ENCODE measurements around the gene RETREG1.

RETREG1 gene

GRCh38 chr5:16592255-16592654 lies 24.5 kb downstream of the RETREG1 start:
- Histone ChIP-seq H3K14ac (ENCODE audit: low read length in 2 of 2) (no peak overlapping the region), H2BK15ac (ENCODE audit: low read depth, poor library complexity, severe bottlenecking) (no peak overlapping the region), H3K27ac (ENCODE audit: low read length, poor library complexity, severe bottlenecking) (no peak overlapping the region), H3K18ac (ENCODE audit: low read depth in 1 of 2, low read length in 2 of 2) (no peak overlapping the region), H4K8ac (ENCODE audit: low read length) (no peak overlapping the region), H3K9me3 (ENCODE audit: control insufficient read depth, low read length) (no peaks in the 10 kb centered on the region), H2BK12ac (ENCODE audit: low read length in 2 of 2) (no peak overlapping the region), H3K4ac (ENCODE audit: low read depth in 1 of 2, low read length in 2 of 2) (no peak overlapping the region), H3K4me3 (ENCODE audit: insufficient read depth in 1 of 2, low read depth in 1 of 2, low read length in 2 of 2) (no peak overlapping the region), H3K27me3 (ENCODE audit: control insufficient read depth in 1 of 2, insufficient read depth in 1 of 2, low read length in 2 of 2) (peaks cover 0 to 13% of the 10 kb centered on the region in 2 experiments), H3K4me2 (ENCODE audit: low read length, poor library complexity, severe bottlenecking) (no peak overlapping the region), H3K79me1 (replicated peaks; ENCODE audit: low read length, poor library complexity, severe bottlenecking) (no peaks in the 10 kb centered on the region), H4K91ac (ENCODE audit: low read length) (no peak overlapping the region), H2AK5ac (ENCODE audit: low read length, severe bottlenecking) (no peak overlapping the region), H2BK120ac (ENCODE audit: low read depth, low read length) (no peak overlapping the region), H3K23ac (ENCODE audit: low read length in 2 of 2) (no peak overlapping the region), H3K9ac (ENCODE audit: low read length) (peak overlapping the region; percentile 73), H3K36me3 (ENCODE audit: control insufficient read depth in 1 of 2, insufficient read depth in 2 of 2, low read depth in 1 of 2, low read length in 2 of 2) (no peaks in the 10 kb centered on the region), H2AFZ (ENCODE audit: low read depth, low read length) (no peak overlapping the region), H3K4me1 (ENCODE audit: control insufficient read depth, insufficient read depth, low read depth, low read length) (peaks cover 3% of the 10 kb centered on the region), H2BK5ac (ENCODE audit: low read depth, low read length, poor library complexity, severe bottlenecking) (no peak overlapping the region)
- WGBS = 89% methylated on average over 2 of the region's 4 CpGs
- no peak for DNase-seq

GRCh38 chr5:16590685-16591084 lies 26.1 kb downstream of the RETREG1 start:
- H3K23ac ChIP-seq (ENCODE audit: low read length in 2 of 2) = no peak overlapping the region
- DNase-seq = no peak
- no peak overlapping the region for H2BK5ac ChIP-seq (ENCODE audit: low read depth, low read length, poor library complexity, severe bottlenecking)
- H2AFZ ChIP-seq (ENCODE audit: low read depth, low read length) = no peak overlapping the region
- H3K27me3 ChIP-seq (ENCODE audit: control insufficient read depth in 1 of 2, insufficient read depth in 1 of 2, low read length in 2 of 2) = peaks cover 0 to 13% of the 10 kb centered on the region in 2 experiments
- H3K9ac ChIP-seq (ENCODE audit: low read length) = no peak overlapping the region
- H3K4me3 ChIP-seq (ENCODE audit: insufficient read depth in 1 of 2, low read depth in 1 of 2, low read length in 2 of 2) = no peak overlapping the region
- no peak overlapping the region for H2BK120ac ChIP-seq (ENCODE audit: low read depth, low read length)
- WGBS = 91% methylated on average over 3 of the region's 3 CpGs
- no peaks in the 10 kb centered on the region for H3K79me1 ChIP-seq (replicated peaks; ENCODE audit: low read length, poor library complexity, severe bottlenecking)
- H3K9me3 ChIP-seq (ENCODE audit: control insufficient read depth, low read length) = no peaks in the 10 kb centered on the region
- no peak overlapping the region for H3K27ac ChIP-seq (ENCODE audit: low read length, poor library complexity, severe bottlenecking)
- peaks cover 3% of the 10 kb centered on the region for H3K4me1 ChIP-seq (ENCODE audit: control insufficient read depth, insufficient read depth, low read depth, low read length)
- H4K91ac ChIP-seq (ENCODE audit: low read length) = no peak overlapping the region
- H3K36me3 ChIP-seq (ENCODE audit: control insufficient read depth in 1 of 2, insufficient read depth in 2 of 2, low read depth in 1 of 2, low read length in 2 of 2) = no peaks in the 10 kb centered on the region
- no peak overlapping the region for H4K8ac ChIP-seq (ENCODE audit: low read length)
- no peak overlapping the region for H2BK12ac ChIP-seq (ENCODE audit: low read length in 2 of 2)
- no peak overlapping the region for H3K4ac ChIP-seq (ENCODE audit: low read depth in 1 of 2, low read length in 2 of 2)
- H2AK5ac ChIP-seq (ENCODE audit: low read length, severe bottlenecking) = no peak overlapping the region
- no peak overlapping the region for H3K18ac ChIP-seq (ENCODE audit: low read depth in 1 of 2, low read length in 2 of 2)
- H3K14ac ChIP-seq (ENCODE audit: low read length in 2 of 2) = no peak overlapping the region
- no peak overlapping the region for H2BK15ac ChIP-seq (ENCODE audit: low read depth, poor library complexity, severe bottlenecking)
- no peak overlapping the region for H3K4me2 ChIP-seq (ENCODE audit: low read length, poor library complexity, severe bottlenecking)

GRCh38 chr5:16589658-16590057 lies 27.1 kb downstream of the RETREG1 start:
- Histone ChIP-seq H2BK5ac (ENCODE audit: low read depth, low read length, poor library complexity, severe bottlenecking) (no peak overlapping the region), H3K4me3 (ENCODE audit: insufficient read depth in 1 of 2, low read depth in 1 of 2, low read length in 2 of 2) (no peak overlapping the region), H2BK120ac (ENCODE audit: low read depth, low read length) (no peak overlapping the region), H4K91ac (ENCODE audit: low read length) (no peak overlapping the region), H2AK5ac (ENCODE audit: low read length, severe bottlenecking) (no peak overlapping the region), H3K9ac (ENCODE audit: low read length) (no peak overlapping the region), H3K27ac (ENCODE audit: low read length, poor library complexity, severe bottlenecking) (no peak overlapping the region), H3K9me3 (ENCODE audit: control insufficient read depth, low read length) (no peaks in the 10 kb centered on the region), H3K14ac (ENCODE audit: low read length in 2 of 2) (no peak overlapping the region), H3K18ac (ENCODE audit: low read depth in 1 of 2, low read length in 2 of 2) (no peak overlapping the region), H3K4me2 (ENCODE audit: low read length, poor library complexity, severe bottlenecking) (no peak overlapping the region), H2BK15ac (ENCODE audit: low read depth, poor library complexity, severe bottlenecking) (no peak overlapping the region), H4K8ac (ENCODE audit: low read length) (no peak overlapping the region), H2BK12ac (ENCODE audit: low read length in 2 of 2) (no peak overlapping the region), H3K4me1 (ENCODE audit: control insufficient read depth, insufficient read depth, low read depth, low read length) (peaks cover 3% of the 10 kb centered on the region), H2AFZ (ENCODE audit: low read depth, low read length) (no peak overlapping the region), H3K36me3 (ENCODE audit: control insufficient read depth in 1 of 2, insufficient read depth in 2 of 2, low read depth in 1 of 2, low read length in 2 of 2) (no peaks in the 10 kb centered on the region), H3K27me3 (ENCODE audit: control insufficient read depth in 1 of 2, insufficient read depth in 1 of 2, low read length in 2 of 2) (peaks cover 0 to 13% of the 10 kb centered on the region in 2 experiments), H3K23ac (ENCODE audit: low read length in 2 of 2) (no peak overlapping the region), H3K79me1 (replicated peaks; ENCODE audit: low read length, poor library complexity, severe bottlenecking) (no peaks in the 10 kb centered on the region), H3K4ac (ENCODE audit: low read depth in 1 of 2, low read length in 2 of 2) (no peak overlapping the region)
- no peak for DNase-seq
- WGBS = 95% methylated on average over 3 of the region's 3 CpGs

- Histone ChIP-seq H3K23ac (ENCODE audit: low read length in 2 of 2) (no peak overlapping the region), H2AK5ac (ENCODE audit: low read length, severe bottlenecking) (no peak overlapping the region), H3K9ac (ENCODE audit: low read length) (no peak overlapping the region), H3K4me3 (ENCODE audit: insufficient read depth in 1 of 2, low read depth in 1 of 2, low read length in 2 of 2) (no peak overlapping the region), H3K14ac (ENCODE audit: low read length in 2 of 2) (peak overlapping the region in 1 of 2 experiments; percentile 15), H3K4me1 (ENCODE audit: control insufficient read depth, insufficient read depth, low read depth, low read length) (peaks cover 3% of the 10 kb centered on the region), H3K27me3 (ENCODE audit: control insufficient read depth in 1 of 2, insufficient read depth in 1 of 2, low read length in 2 of 2) (peaks cover 0 to 13% of the 10 kb centered on the region in 2 experiments), H4K8ac (ENCODE audit: low read length) (no peak overlapping the region), H3K36me3 (ENCODE audit: control insufficient read depth in 1 of 2, insufficient read depth in 2 of 2, low read depth in 1 of 2, low read length in 2 of 2) (no peaks in the 10 kb centered on the region), H4K91ac (ENCODE audit: low read length) (no peak overlapping the region), H3K4me2 (ENCODE audit: low read length, poor library complexity, severe bottlenecking) (no peak overlapping the region), H2BK5ac (ENCODE audit: low read depth, low read length, poor library complexity, severe bottlenecking) (no peak overlapping the region), H3K4ac (ENCODE audit: low read depth in 1 of 2, low read length in 2 of 2) (no peak overlapping the region), H3K18ac (ENCODE audit: low read depth in 1 of 2, low read length in 2 of 2) (no peak overlapping the region), H2BK12ac (ENCODE audit: low read length in 2 of 2) (no peak overlapping the region), H3K9me3 (ENCODE audit: control insufficient read depth, low read length) (no peaks in the 10 kb centered on the region), H2AFZ (ENCODE audit: low read depth, low read length) (no peak overlapping the region), H2BK15ac (ENCODE audit: low read depth, poor library complexity, severe bottlenecking) (no peak overlapping the region), H3K79me1 (replicated peaks; ENCODE audit: low read length, poor library complexity, severe bottlenecking) (no peaks in the 10 kb centered on the region), H3K27ac (ENCODE audit: low read length, poor library complexity, severe bottlenecking) (no peak overlapping the region), H2BK120ac (ENCODE audit: low read depth, low read length) (no peak overlapping the region)
- no peak for DNase-seq
- WGBS = 74% methylated on average over 10 of the region's 10 CpGs
Observed at GRCh38 chr5:16588434-16589214, 28.2 kb downstream of the RETREG1 start.

All from mesenchymal stem cell (in vitro differentiated cells and primary cell).